GM19351 (cell line): ENCODE data around the gene GRAP.
"Not testable (repeated sequence)": the region's sequence is repeated elsewhere in the genome, so short reads cannot be mapped to it uniquely, and the experiment has no call there.

Experiments used
- ATAC-seq: cut with Tn5 transposase; IDR thresholded peaks from one replicate; pipeline ENCODE4 v1.9.1; 2021; ENCODE audit warnings: mild to moderate bottlenecking, moderate library complexity; ENCODE audit not compliant: unreplicated experiment

GRAP gene

DNA sequence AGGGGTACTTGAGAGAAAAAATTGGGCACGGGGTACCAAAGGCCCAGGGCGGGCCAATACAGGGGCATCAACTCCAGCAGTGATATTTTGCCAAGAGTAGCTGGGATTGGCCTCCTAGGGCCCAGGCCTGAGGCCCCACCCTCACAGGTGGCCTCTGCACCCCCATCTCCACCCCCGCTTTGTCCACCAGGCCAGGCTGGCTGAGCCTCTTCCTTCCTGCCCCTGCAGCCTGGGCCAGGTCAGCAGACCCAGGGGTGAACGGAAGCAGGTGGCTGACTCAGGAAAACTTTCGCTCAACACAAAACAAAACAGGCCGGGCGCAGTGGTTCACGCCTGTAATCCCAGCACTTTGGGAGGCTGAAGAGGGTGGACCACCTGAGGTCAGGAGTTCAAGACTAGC lies 3.7 kb downstream of the GRAP start:
- ATAC-seq: not testable (repeated sequence)

DNA sequence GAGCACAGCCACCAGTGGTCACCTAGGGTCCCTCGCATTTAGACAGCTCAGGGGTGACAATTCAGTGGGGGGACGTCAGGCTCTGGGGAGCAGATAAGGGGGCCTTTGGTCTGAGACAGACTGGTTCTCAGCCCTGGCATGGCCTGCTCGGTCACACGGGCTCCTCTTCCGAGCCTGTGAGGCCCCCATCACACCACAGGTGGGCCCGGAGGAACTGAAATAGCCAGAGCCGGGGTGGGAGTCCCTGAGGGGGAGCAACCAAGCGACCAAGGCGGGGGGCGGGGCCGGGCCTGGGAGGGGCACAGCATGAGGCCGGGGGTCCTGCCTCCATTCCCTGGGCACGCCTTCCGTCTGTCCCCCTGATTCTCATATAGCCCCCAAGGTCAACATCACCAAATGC lies 4.4 kb downstream of the GRAP start:
- ATAC-seq: not testable (repeated sequence)

DNA sequence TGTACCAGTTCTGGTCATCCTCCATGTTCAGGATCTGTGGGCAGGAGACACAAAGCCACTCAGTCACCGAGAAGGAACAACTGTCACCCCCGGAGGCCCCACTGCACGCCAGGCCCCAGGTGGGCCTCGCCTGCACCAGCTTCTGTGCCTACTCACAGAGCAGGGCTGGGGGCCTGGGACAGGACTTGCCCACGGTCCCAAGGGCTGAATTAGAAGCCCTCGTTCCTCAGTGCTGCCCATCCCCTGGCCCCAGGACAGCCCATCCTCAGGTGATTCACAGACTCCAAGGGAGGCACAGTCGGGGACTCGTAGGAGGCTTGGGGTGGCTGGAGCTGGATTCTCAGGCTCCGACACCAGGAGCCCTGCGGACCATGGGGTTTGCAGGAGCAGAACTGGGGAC lies 4.9 kb downstream of the GRAP start:
- ATAC-seq: not testable (repeated sequence)

DNA sequence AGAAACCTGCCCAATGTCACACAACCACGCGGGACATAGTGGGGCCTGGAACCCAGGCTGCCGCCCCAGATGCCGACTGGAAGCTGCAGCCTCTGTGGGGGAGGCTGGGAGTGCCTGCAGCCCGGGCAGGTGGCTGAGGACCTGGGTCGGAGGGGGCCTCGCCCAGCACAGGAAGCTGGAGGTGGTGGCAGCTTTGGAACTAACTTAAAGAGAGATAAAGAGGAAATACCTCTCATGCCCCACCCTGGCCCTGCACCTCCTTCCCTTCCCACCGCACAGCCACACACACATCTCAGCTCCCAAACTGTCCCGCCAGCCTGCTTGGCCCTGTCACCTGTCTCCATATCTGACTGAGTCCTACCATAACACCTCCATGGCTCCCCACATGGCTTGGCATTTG lies 6.4 kb downstream of the GRAP start:
- not testable (repeated sequence) for ATAC-seq

DNA sequence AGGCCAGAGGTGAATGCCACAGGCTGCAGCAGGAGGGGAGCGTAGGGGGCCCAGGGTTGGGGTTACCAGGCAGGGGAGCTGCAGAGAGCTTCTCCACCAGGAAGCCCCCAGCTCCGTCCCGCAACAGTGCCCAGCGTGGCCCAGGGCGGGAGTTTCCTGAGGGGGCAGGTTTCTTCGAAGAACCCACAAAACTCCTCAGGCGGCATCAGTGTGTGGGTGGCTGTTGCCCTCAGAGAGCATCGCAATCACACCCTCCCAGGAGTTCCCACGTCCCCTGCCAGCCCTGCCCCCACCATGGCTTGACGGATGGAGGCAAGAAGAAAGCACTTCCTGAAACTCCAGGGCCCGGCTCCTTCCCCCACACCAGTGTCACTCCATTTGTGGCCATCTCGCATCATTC lies 8.0 kb downstream of the GRAP start:
- not testable (repeated sequence) for ATAC-seq

DNA sequence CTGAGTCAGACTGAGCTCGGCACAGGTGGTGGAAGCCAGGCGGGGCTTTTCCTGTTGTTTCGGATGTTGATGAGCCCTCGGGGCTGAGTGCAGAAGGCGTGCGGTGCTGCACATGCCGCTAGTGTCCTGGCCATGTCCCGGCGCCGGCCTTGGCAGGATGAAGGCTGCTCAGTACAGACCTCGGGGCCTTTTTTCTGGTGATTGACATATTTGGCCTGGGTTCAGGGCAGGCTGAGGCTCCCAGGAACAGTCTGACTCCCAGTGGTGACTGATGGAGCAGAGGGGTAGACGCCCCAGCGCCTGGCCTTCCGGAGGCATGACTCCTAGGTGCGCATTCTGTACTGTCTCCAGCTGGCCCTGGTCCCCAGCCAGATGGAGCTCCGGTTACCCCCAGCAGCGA lies 8.8 kb downstream of the GRAP start:
- ATAC-seq: not testable (repeated sequence)

DNA sequence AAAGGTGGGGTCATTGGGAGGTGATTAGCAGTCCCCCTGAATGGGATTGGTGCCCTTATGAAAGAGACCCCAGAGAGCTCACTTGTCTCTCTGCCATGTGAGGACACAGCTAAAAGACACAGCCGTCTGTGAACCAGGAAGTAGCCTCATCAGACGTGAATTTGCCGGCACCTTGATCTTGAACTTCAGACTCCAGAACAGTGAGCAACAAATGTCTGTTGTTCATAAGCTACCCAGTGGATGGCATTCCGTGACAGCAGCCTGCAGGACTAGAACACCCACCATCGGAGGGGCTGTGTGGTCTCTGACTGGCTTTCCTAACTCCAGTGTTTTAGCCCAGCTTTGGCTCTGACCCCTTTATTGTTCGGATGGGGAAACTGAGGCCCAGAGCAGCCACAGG lies 9.2 kb downstream of the GRAP start:
- not testable (repeated sequence) for ATAC-seq

DNA sequence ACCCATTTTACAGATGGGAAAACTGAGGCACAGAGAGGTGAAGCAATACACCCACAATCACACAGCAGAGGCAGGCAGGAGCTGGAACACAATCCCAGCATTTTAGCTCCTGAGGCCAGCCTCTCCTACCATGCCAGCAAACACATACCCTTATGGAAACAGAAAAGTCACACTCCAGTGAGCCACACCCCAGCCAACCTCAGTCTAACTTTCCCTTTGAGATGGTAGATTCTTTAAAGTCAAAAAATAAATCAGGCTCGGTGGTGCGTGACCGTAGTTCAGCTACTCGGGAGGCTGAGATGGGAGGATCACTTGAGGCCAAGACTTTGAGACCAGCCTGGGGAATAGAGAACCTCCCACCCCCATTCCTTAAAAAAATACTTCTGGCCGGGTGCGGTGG lies 10.6 kb downstream of the GRAP start:
- ATAC-seq: peak; percentile 38

DNA sequence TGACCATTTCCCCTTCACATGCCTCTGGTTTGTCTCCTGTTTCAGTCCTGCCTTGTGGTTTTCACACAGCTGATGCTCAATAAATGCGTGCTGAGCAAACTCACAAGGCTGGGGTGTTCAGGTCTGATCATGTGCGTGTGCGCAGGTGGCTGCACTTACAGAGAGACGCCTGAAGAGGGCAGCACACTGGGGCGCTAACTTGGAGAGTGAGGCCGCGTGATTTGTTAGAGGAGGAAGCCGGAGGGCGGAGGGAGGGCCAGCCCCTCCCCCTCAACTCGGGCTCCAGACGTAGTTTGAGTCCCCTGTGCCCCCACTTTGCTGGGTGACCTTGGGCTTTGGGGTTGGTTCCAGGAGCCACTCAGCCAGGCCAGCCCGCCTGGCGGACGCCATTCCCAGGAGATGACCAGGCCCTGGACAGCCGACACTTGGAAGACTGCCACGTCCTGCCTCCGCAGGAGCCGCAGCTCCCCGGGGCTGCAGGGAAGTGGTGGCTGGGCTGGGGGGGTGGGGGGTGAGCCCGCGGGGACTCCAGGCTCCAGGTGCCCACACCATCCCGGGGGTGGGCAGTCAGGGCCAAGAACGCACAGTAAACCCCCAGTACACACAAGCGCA lies 14.3 kb downstream of the GRAP start:
- ATAC-seq: peak; percentile 60

DNA sequence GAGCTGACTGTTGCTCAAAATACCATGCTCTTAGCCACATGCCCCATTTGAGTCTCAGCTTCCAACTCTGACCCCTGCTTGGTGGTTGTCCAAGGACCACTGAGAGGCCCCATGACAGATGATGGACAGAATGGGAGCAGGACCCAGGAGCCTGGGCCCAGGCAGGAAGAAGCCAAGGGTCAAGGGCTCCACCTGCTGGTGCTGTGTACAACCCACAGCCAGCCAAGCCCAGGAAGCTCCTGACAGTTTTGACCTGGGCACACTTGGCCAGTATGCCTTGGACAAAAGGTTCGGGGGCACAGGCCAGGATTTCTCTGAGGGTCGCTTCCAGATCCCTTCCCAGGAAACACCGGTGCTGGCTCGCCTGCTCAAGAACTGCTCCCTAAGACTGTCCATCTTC lies 15.0 kb downstream of the GRAP start:
- not testable (repeated sequence) for ATAC-seq

DNA sequence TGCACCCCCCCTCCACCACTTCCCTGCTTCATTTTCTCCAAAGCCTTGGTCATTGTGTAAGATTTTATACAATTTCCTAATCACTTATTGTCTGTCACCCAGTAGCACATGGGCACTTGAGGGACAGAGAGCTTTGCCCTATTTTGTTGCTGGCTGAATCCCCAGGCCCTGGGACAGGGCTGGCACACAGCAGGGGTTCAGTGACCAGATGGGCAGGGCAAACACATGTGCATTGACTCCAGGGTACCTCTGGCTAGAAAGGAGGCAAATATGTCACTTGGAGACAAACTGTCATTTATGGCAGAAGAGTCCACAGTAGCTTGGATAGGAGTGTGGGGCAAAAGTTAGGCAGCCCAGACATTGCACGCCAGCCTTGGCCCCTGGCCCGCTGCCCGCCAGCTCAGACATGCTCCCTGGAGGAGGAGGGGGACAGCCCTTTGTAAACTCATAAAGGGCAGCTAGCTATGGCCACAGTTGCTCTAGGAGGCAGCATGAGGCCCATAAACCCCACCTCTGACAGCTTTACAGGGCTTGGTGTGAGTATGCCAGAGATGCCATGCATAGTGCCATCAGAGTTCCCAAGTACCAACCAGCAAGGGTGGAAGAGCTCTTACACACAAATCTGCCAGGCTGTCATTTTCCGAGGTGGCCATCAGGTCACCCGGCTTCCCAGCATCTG lies 15.8 kb downstream of the GRAP start:
- ATAC-seq: not testable (repeated sequence)

DNA sequence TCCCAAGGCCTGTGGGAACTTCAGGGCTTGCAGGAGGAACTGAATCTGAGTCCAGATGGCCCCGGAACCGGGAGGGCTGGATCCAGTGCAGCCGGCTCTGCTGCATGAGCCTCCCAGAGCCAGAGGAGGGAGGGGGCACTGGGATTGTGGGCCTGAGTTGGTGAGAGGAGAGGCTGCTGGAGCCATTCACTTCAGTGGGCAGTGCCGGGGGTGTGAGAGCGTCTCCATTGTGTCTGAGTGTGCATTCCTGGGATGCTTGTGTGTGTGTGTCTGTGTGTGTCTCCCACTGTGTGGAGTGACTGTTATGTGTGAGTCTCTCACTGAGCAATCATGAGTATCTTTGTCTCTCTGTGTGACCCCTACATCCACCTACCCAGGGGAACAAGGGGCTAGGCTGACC lies 17.0 kb downstream of the GRAP start:
- ATAC-seq: not testable (repeated sequence)

DNA sequence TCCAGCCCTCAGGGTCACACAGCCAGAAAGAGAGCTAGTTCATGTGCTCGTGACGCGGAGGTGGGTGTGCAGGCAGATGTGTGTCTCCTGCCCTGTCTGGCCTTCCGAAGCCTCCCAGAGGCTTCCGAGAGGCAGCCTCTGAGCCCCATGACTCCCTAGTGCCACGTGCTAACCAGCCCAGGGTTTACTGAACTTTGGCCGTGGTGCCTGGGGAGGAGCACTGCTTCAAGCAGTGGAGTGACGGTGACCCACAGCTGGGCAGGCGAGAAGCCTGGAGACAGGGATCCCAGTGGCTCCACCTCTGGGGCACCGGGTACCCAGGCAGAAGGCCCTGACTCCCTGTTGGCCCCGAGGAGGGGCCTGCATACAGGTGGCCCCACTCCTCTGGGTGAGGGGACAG lies 18.1 kb downstream of the GRAP start:
- not testable (repeated sequence) for ATAC-seq

DNA sequence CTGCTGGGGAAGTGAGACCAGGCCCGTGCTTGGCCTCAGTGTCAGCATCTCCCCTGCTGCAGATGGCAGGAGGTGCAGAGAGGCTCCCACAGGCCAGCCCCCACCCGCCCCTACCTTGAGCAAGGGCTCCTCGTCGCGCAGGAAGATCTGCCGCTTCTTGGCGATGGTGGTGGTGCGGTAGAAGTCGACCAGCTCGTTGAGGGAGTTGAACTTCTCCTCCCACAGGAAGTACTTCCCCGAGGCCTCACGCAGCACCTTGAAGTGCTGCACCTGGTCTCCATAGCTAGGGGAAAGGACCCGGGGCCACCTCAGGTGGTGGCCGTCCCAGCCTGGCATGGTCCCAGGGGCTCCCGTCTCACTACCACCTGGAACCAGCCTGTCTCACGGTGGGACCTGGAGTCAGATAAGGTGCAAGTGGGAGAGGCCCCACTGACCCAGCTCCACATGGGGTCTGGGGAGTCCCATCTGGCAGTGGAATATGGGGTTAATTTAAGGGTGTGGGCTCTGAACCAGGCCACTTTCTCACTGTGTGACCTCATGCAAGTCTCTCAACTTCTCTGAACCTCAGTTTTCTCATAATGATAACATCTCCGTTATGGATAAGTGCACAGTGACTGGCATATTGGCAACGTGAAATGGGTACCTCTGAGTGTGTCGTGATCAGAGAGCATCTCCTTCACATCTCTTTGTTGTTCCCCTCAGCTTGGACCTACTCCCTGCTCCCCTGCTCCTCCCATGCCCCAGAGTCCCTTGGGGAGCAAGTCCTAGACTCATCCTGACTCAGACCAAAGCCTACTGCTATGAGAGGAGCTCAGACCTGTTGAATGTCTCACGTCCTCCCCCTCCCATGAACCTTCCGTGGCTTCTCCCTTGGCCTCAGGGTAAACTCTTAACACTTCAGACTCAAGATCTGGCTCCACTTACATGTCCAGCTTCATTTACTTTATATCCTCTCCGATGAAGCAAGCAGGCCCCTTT lies 22.4 kb downstream of the GRAP start:
- no peak for ATAC-seq

DNA sequence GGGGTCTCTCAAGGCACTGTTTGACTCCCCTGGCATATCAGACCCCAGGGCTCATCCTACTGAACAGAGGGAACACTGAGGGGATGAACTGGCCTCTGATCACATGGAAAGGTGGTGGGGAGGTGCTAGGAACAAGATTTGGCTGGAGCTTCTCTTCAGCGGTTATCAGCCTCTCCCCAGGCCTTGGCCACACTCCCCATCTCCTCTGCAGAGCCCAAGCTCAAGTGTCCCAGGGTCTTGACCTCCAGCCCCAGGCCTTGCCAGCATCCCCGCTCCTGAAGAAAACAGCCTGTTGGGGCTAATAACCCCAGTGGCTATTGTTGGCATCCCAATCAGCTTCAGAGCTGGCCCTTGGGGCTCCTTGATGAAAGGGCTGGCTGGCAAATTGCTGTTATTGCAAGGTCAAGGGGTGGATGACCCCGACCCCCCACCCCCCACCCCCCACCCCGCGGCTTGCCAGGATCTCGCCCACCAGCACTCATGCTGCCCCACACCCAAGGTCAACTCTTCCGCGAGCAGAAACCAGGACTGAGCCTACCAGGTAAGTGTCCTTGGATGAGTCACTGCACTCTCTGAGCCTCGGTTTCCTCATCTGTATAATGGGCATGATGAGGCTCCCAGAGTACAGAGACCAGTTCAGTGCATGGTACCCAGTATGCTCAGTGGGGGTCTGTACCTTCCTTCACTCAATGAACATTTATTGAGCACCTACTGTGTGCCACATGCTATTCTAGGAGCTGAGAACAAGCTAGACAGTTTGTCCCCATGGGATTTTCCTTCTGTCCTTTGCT lies 23.4 kb downstream of the GRAP start:
- ATAC-seq: no peak

DNA sequence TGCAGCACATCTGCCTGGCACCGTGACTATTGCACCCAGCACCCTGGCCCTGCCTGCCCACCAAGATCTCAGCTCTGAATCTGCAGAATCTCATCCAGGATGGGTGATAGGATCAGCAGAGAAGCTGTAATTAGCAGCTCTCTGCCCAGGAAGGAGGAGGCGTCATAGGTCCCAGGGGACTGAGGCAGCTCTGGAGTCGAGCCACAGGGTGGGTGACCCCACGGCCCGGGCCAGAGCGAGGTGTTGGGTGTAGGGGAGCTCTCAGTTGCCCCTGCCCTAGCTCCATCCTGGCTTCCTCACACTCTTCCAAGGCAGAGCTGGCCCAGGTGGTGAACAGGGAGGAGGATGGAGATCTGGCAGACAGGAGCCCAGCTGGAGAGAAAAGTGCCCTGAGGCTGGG lies 24.0 kb downstream of the GRAP start:
- no peak for ATAC-seq

DNA sequence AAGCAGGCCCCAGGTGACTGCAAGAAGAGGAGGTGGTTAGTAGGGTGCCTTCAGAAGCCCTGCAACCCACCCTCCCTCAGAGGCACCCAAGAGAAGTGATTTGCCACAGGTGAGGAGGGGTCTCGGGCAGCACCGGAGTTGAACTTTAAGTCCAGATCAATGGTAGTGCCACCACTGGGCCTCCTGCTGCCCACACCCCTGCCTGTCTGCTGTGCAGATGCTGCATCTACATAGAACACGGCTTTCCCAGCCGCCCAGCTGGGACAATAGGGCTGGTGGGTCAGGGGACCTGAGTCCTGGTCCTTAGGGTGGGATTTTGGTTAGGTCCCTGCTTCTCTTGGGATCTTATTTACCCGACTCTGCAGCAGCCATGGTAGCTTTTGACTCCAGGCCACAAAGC lies 24.6 kb downstream of the GRAP start:
- ATAC-seq: no peak

DNA sequence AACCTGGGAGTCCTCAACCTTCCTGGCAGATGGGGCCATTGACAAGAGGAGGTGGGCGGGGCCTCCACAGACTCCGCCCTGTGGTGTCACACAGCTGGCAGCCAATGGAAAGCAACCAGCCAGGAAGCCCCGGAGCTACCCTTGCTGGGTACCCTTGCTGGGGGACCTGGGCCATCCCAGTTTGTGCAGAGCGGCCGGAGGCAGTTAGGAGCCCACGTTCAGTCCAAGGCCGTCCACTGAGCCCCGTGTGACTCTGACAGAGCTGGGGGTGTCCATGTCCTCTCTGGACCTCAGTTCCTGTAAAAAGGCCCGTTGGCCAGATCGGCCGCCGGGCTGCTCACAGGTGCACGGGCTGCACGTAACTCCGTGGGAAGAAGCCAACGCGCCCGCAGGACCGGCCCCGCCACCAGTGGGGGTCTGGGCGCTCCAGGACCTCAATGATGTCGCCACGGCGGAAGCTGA lies 25.1 kb downstream of the GRAP start:
- no peak for ATAC-seq

DNA sequence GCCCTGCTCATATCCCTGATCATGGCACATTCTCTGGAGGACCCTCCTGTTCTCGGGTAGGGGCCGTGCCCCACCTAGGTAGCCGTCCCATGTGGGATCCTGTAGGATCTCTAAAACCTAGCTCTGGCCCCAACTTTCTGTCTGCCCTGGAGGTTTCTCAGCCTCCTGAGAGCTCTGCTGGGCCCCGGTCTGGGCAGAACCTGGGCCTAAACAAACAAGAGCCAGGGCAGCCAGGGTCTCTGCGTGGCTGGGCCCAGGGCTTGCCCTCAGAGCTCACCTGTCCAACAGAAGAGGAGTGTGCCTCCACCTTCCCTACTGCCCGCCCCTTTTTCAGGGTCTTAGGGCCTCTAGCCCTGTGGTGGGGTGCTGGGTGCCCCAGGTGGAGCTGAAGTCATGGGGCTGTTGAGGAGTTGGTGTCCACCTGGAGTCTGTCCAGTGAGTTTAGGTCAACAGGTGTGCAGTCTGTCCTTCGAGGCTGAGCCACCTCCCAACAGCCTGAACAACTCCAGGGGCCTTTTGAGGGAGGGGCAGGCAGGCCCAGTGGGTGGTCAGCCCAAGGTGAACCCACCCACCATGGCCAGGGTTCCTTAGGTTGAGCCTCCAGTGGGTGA lies 25.6 kb downstream of the GRAP start:
- ATAC-seq: not testable (repeated sequence)

DNA sequence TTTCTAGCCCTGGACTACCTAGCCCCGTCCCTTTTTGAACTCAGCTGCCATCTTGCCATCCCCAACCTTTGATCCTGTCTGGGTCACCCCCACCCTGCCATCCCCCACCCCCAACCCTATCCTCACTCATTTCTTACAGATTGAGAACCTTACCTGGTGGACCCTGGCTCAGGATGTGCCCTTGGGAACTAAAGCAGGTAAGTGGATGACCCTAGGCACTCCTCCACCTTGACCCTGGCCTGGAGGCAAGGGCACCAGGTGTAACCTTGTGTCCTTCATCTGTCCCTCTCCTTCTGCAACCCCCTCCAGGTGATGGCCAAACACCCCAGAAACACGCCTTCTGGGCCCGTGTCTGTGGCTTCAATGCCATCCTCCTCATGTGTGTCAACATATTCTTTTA lies 26.7 kb downstream of the GRAP start:
- ATAC-seq: no peak
